H9 (cell line): ENCODE measurements around the gene PLXND1. TPM values are rescaled to one million over a fixed set of nuclear protein-coding genes. Genes with fewer than 3 reads are reported as not detected.

Experiments used
- DNase-seq: peaks from one replicate; pipeline ENCODE4 v3.0.0-alpha.2; 2017
- H2AFZ ChIP-seq: one replicate; pipeline ENCODE4 v1.6.1; 2013; ENCODE audit warnings: mild to moderate bottlenecking, low read length, control low read depth, moderate library complexity
- H2AK5ac ChIP-seq: 2 replicates; pipeline ENCODE4 v1.6.1; 2013; ENCODE audit warnings: low read length, control low read depth, mixed read lengths; ENCODE audit not compliant: insufficient read length
- H2BK120ac ChIP-seq: one replicate; pipeline ENCODE4 v1.6.1; 2013; ENCODE audit warnings: low read depth, mild to moderate bottlenecking, low read length, control low read depth, inconsistent platforms; ENCODE audit not compliant: poor library complexity, severe bottlenecking
- H2BK12ac ChIP-seq: 2 replicates; pipeline ENCODE4 v1.6.1; 2013; ENCODE audit warnings: low read length, control low read depth, mixed read lengths, low read depth; ENCODE audit not compliant: insufficient read length
- H2BK15ac ChIP-seq: 2 replicates; pipeline ENCODE4 v1.6.1; 2013; ENCODE audit warnings: low read depth, low read length, control low read depth
- H2BK20ac ChIP-seq: one replicate; pipeline ENCODE4 v1.6.1; 2013; ENCODE audit warnings: low read depth, mild to moderate bottlenecking, low read length, control low read depth, inconsistent platforms; ENCODE audit not compliant: poor library complexity, severe bottlenecking
- H2BK5ac ChIP-seq: 2 replicates; pipeline ENCODE4 v1.6.1; 2013; ENCODE audit warnings: low read length, control low read depth, mixed read lengths; ENCODE audit not compliant: insufficient read length
- H3K14ac ChIP-seq: 2 replicates; pipeline ENCODE4 v1.6.1; 2013; ENCODE audit warnings: low read length, control low read depth; ENCODE audit not compliant: insufficient read depth
- H3K18ac ChIP-seq: 2 replicates; pipeline ENCODE4 v1.6.1; 2013; ENCODE audit warnings: low read depth, mild to moderate bottlenecking, mixed read lengths, low read length, control low read depth; ENCODE audit not compliant: insufficient read length
- H3K23ac ChIP-seq: 2 replicates; pipeline ENCODE4 v1.6.1; 2013; ENCODE audit warnings: low read length, control low read depth, mixed read lengths, low read depth; ENCODE audit not compliant: insufficient read length
- H3K23me2 ChIP-seq: 2 replicates; pipeline ENCODE4 v1.6.1; 2013; ENCODE audit warnings: low read depth, mild to moderate bottlenecking, mixed read lengths, low read length, control low read depth; ENCODE audit not compliant: insufficient read length, poor library complexity, severe bottlenecking
- H3K27ac ChIP-seq: 2 replicates; pipeline ENCODE4 v1.5.1; 2013; ENCODE audit warnings: low read length, control low read depth, mixed read lengths, low read depth; ENCODE audit not compliant: insufficient read length
- H3K27me3 ChIP-seq: 2 replicates; pipeline ENCODE4 v1.6.1; 2013; ENCODE audit warnings: low read length, control low read depth, inconsistent platforms; ENCODE audit not compliant: insufficient read depth
- H3K4ac ChIP-seq: 2 replicates; pipeline ENCODE4 v1.6.1; 2013; ENCODE audit warnings: low read depth, mild to moderate bottlenecking, control low read depth, inconsistent platforms, low read length, moderate library complexity
- H3K4me1 ChIP-seq: 2 replicates; pipeline ENCODE4 v1.6.1; 2013; ENCODE audit warnings: low read length, control low read depth, inconsistent platforms; ENCODE audit not compliant: insufficient read depth
- H3K4me2 ChIP-seq: 2 replicates; pipeline ENCODE4 v1.6.1; 2013; ENCODE audit warnings: low read length, control low read depth, mixed read lengths; ENCODE audit not compliant: insufficient read length, insufficient read depth
- H3K56ac ChIP-seq: 2 replicates; pipeline ENCODE4 v1.6.1; 2013; ENCODE audit warnings: low read depth, mild to moderate bottlenecking, mixed read lengths, low read length, control low read depth; ENCODE audit not compliant: insufficient read length
- H3K79me1 ChIP-seq: 2 replicates; pipeline ENCODE4 v1.6.1; 2013; ENCODE audit warnings: low read depth, mild to moderate bottlenecking, moderate library complexity, low read length, control low read depth, inconsistent platforms; ENCODE audit not compliant: insufficient read depth, poor library complexity, severe bottlenecking
- H3K79me2 ChIP-seq: 2 replicates; pipeline ENCODE4 v1.6.1; 2013; ENCODE audit warnings: low read length, control low read depth, inconsistent platforms; ENCODE audit not compliant: insufficient read depth
- H3K9ac ChIP-seq: 2 replicates; pipeline ENCODE4 v1.6.1; 2013; ENCODE audit warnings: low read length, control low read depth, mixed read lengths; ENCODE audit not compliant: insufficient read length; ENCODE audit errors: extremely low read depth
- H3K9me3 ChIP-seq: one replicate; pipeline ENCODE4 v1.6.1; 2013; ENCODE audit warnings: low read depth, low read length, inconsistent platforms; ENCODE audit not compliant: control insufficient read depth
- H3T11ph ChIP-seq: one replicate; pipeline ENCODE4 v1.6.1; 2013; ENCODE audit warnings: mild to moderate bottlenecking, low read length, control low read depth, inconsistent platforms
- H4K20me1 ChIP-seq: one replicate; pipeline ENCODE4 v1.6.1; 2013; ENCODE audit not compliant: control insufficient read depth, insufficient read length, insufficient read depth
- H4K5ac ChIP-seq: 2 replicates; pipeline ENCODE4 v1.6.1; 2013; ENCODE audit warnings: low read depth, mild to moderate bottlenecking, mixed read lengths, low read length, control low read depth; ENCODE audit not compliant: insufficient read length
- H4K8ac ChIP-seq: replicated peaks from 2 replicates; pipeline ENCODE4 v1.6.1; 2013; ENCODE audit warnings: low read length, control low read depth, mixed read lengths, low read depth; ENCODE audit not compliant: insufficient read length
- H4K91ac ChIP-seq: 2 replicates; pipeline ENCODE4 v1.6.1; 2013; ENCODE audit warnings: low read depth, mild to moderate bottlenecking, moderate library complexity, mixed read lengths, low read length, control low read depth; ENCODE audit not compliant: insufficient read length
- H3K27ac Mint-ChIP-seq, 3 experiments: 2 replicates in 2 of 3; 3 replicates in 1 of 3; pipeline ENCODE4 v1.8.0; 2020 to 2021; ENCODE audit warnings: mixed read lengths in 3 of 3, mild to moderate bottlenecking in 1 of 3, moderate library complexity in 1 of 3
- H3K27me3 Mint-ChIP-seq: 2 replicates; pipeline ENCODE4 v1.8.0; 2021; ENCODE audit warnings: low read depth, mild to moderate bottlenecking, moderate library complexity, mixed read lengths
- H3K36me3 Mint-ChIP-seq, 3 experiments: 2 replicates in 2 of 3; 3 replicates in 1 of 3; pipeline ENCODE4 v1.8.0; 2020 to 2021; ENCODE audit warnings: low read depth in 3 of 3, mixed read lengths in 3 of 3; ENCODE audit not compliant: insufficient read depth in 1 of 3
- H3K4me1 Mint-ChIP-seq, 2 experiments: 2 replicates each; pipeline ENCODE4 v1.8.0; 2020; ENCODE audit warnings: mixed read lengths in 2 of 2
- H3K4me3 Mint-ChIP-seq, 2 experiments: 2 replicates in 1 of 2; 3 replicates in 1 of 2; pipeline ENCODE4 v1.8.0; 2020 to 2021; ENCODE audit warnings: mild to moderate bottlenecking in 2 of 2, mixed read lengths in 2 of 2, moderate library complexity in 1 of 2
- H3K9me3 Mint-ChIP-seq, 2 experiments: 2 replicates in 1 of 2; 3 replicates in 1 of 2; pipeline ENCODE4 v1.8.0; 2020; ENCODE audit warnings: mild to moderate bottlenecking in 2 of 2, mixed read lengths in 2 of 2, moderate library complexity in 1 of 2
- WGBS: extraction: QIAGEN DNeasy Blood & Tissue Kit; methylation state at CpG from one replicate; pipeline ENCODE4 v1.1.7; 2013; ENCODE audit warnings: missing lambda C conversion rate, low lambda C conversion rate, mixed read lengths; ENCODE audit not compliant: insufficient read length; ENCODE audit errors: extremely low coverage; 5-methylcytosine and 5-hydroxymethylcytosine counted together
- total RNA-seq: library from RNA; stranded (reverse); gene quantifications from 2 replicates; pipeline ENCODE4 v1.2.1, GENCODE V29; 2021
- TF ChIP-seq, protein P1 (sequence below): fragments of 200-600 bp; sonication (generic); conservative IDR thresholded peaks from 3 replicates; pipeline ENCODE4 v1.8.0; 2021; ENCODE audit warnings: antibody characterized with exemption, mild to moderate bottlenecking

Gene PLXND1
- total RNA-seq, 1 experiment from 2014 or later, result 50.9 TPM

DNA sequence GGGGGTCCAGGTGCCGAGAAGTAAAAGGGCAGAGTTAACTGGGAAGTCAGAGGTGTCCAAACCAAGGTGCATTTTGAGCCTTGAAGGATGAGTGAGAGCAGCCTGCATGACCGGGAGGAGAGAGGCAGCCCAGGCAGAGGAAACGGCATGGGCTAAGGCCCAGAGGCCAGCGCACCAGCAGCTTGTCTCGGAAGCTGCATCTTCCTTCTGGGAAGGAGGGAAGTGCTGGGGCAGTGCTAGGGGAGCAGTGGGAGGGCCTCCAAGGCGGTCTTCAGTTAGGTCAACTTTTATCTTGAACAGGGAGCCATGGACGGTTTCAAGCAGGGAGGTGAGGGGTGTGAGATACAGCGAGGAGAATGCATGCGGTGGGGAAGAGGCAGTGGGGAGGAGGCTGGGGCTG lies 62.5 kb downstream of the PLXND1 start:
- H3K27ac Mint-ChIP-seq, result peak overlapping the region in 1 of 3 experiments; percentile 5; a peak in 4 of 7 replicates
- no peak overlapping the region for H2BK12ac ChIP-seq

More for the DNA sequence above, 62.5 kb downstream of the PLXND1 start:
- no peaks in the 10 kb centered on the region for H3K36me3 Mint-ChIP-seq
- no peaks in the 10 kb centered on the region; the same call in 1 of the 2 replicates for H3K27me3 Mint-ChIP-seq
- no peak overlapping the region for H2AK5ac ChIP-seq
- H3K27ac ChIP-seq, result no peak overlapping the region
- TF ChIP-seq, protein P1, sequence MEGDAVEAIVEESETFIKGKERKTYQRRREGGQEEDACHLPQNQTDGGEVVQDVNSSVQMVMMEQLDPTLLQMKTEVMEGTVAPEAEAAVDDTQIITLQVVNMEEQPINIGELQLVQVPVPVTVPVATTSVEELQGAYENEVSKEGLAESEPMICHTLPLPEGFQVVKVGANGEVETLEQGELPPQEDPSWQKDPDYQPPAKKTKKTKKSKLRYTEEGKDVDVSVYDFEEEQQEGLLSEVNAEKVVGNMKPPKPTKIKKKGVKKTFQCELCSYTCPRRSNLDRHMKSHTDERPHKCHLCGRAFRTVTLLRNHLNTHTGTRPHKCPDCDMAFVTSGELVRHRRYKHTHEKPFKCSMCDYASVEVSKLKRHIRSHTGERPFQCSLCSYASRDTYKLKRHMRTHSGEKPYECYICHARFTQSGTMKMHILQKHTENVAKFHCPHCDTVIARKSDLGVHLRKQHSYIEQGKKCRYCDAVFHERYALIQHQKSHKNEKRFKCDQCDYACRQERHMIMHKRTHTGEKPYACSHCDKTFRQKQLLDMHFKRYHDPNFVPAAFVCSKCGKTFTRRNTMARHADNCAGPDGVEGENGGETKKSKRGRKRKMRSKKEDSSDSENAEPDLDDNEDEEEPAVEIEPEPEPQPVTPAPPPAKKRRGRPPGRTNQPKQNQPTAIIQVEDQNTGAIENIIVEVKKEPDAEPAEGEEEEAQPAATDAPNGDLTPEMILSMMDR, result no peak
- H3K27me3 ChIP-seq, result no peaks in the 10 kb centered on the region; the same call in 1 of the 2 replicates
- H3K23ac ChIP-seq, result no peak overlapping the region
- no peak overlapping the region for H3K4me3 Mint-ChIP-seq
- no peak overlapping the region for H3K9ac ChIP-seq
- H3K4me2 ChIP-seq, result no peak overlapping the region
- no peak overlapping the region for H2BK15ac ChIP-seq
- H4K8ac ChIP-seq, result no peak overlapping the region
- H2AFZ ChIP-seq, result no peak overlapping the region
- DNase-seq, result no peak
- H3K23me2 ChIP-seq, result no peaks in the 10 kb centered on the region
- no peaks in the 10 kb centered on the region; the same call in 1 of the 2 replicates for H3K4me1 ChIP-seq
- H3K4me1 Mint-ChIP-seq, result peaks cover 14 to 19% of the 10 kb centered on the region in 2 experiments
- no peaks in the 10 kb centered on the region for H3K79me1 ChIP-seq
- H3K14ac ChIP-seq, result no peak overlapping the region
- H4K20me1 ChIP-seq, result no peaks in the 10 kb centered on the region
- no peak overlapping the region for H4K91ac ChIP-seq
- H2BK20ac ChIP-seq, result no peak overlapping the region
- H3K9me3 Mint-ChIP-seq, result 0 out of 5 replicates have a peak, but pooled peaks cover 0 to 3% of the 10 kb centered on the region in 2 experiments
- no peak overlapping the region for H3T11ph ChIP-seq
- H4K5ac ChIP-seq, result no peak overlapping the region
- H2BK120ac ChIP-seq, result no peak overlapping the region
- WGBS, result no CpG with 5 or more reads among the region's 9 CpGs
- no peak overlapping the region for H2BK5ac ChIP-seq
- no peaks in the 10 kb centered on the region for H3K79me2 ChIP-seq
- H3K18ac ChIP-seq, result no peak overlapping the region
- H3K56ac ChIP-seq, result no peak overlapping the region
- no peaks in the 10 kb centered on the region for H3K9me3 ChIP-seq
- no peak overlapping the region for H3K4ac ChIP-seq
